ENCODE data around the gene ZNF543. TPM values are rescaled to one million over a fixed set of nuclear protein-coding genes. Genes with fewer than 3 reads are reported as not detected.

Gene ZNF543
- total and polyA plus RNA-seq, 2 of the 4 experiments (the other 2 are of a cell fraction), result 1.8 to 9.0 TPM

GRCh38 chr19:57314146-57314545, 6.1 kb upstream of the ZNF543 start:
- intact Hi-C loops (cut with micrococcal nuclease) (no loop called here), in situ Hi-C loops (cut with MboI; ENCODE audit: low sequenced_read_pairs) (no loop called here), dilution Hi-C loops (cut with HindIII; ENCODE audit: low sequenced_read_pairs, unreplicated experiment) (no loop called here)
- no peak overlapping the region for H3K14ac ChIP-seq (replicated peaks; ENCODE audit: low read depth, low read length)
- no peaks in the 10 kb centered on the region for H3K9me1 ChIP-seq (ENCODE audit: insufficient read depth, low read length)
- H3K23ac ChIP-seq (ENCODE audit: low read depth, low read length), result no peak overlapping the region
- no peak overlapping the region for H2AFZ ChIP-seq (replicated peaks; ENCODE audit: low read length, poor library complexity)
- H2BK20ac ChIP-seq (ENCODE audit: low read depth, low read length), result no peak overlapping the region
- no peaks in the 10 kb centered on the region; the same call in 1 of the 2 replicates for H3K4me1 ChIP-seq (ENCODE audit: control insufficient read depth, insufficient read depth, low read length)
- H4K8ac ChIP-seq (ENCODE audit: low read depth in 2 of 2, low read length in 2 of 2), result no peak overlapping the region
- no peak overlapping the region for H2BK15ac ChIP-seq (ENCODE audit: low read depth, low read length)
- TF ChIP-seq SMC3 (IDR thresholded peaks at IDR 0.05; ENCODE audit: low read depth, low read length) (no peak), BHLHE40 (IDR thresholded peaks at IDR 0.05; ENCODE audit: low read depth, low read length) (no peak), CEBPB (IDR thresholded peaks at IDR 0.05; ENCODE audit: low read depth, low read length) (peak; percentile 16; the same call in 1 of the 2 replicates)
- no peak overlapping the region for H2BK120ac ChIP-seq (ENCODE audit: low read depth, low read length)
- H3K36me3 ChIP-seq (ENCODE audit: control insufficient read depth, insufficient read depth, low read length), result no peaks in the 10 kb centered on the region
- no peak overlapping the region for H3K18ac ChIP-seq (ENCODE audit: low read depth, low read length)
- H4K91ac ChIP-seq (ENCODE audit: insufficient read depth, low read depth, low read length), result no peak overlapping the region
- ATAC-seq (ENCODE audit: low read depth), result no peak
- no peak overlapping the region for H3K9ac ChIP-seq (ENCODE audit: low read depth, low read length)
- H4K5ac ChIP-seq (ENCODE audit: low read depth, low read length), result no peak overlapping the region
- no peaks in the 10 kb centered on the region for H3K79me1 ChIP-seq (ENCODE audit: low read depth in 1 of 2, low read length in 2 of 2)
- H4K20me1 ChIP-seq (ENCODE audit: insufficient read depth, low read length), result no peaks in the 10 kb centered on the region
- no peak overlapping the region for H2AK9ac ChIP-seq (replicated peaks; ENCODE audit: low read depth, low read length, poor library complexity)
- no TSS peak for BruUV-seq (replicated peaks)
- POLR2A ChIA-PET (ENCODE audit: unreplicated experiment), result no interaction called here
- H3K4me3 ChIP-seq (ENCODE audit: insufficient read depth, low read depth, low read length), result no peak overlapping the region
- no peak overlapping the region for H2AK5ac ChIP-seq (ENCODE audit: low read depth, low read length)
- H3K4ac ChIP-seq (ENCODE audit: low read depth, low read length), result no peak overlapping the region
- no CpG with 5 or more reads among the region's 4 CpGs for WGBS, 2 experiments (ENCODE audit: extremely low coverage in 2 of 2, insufficient read length in 1 of 2)
- no peak overlapping the region for H3K56ac ChIP-seq (ENCODE audit: extremely low read depth, insufficient read depth, low read length)
- CTCF ChIA-PET, result no interaction called here
- H3K4me2 ChIP-seq (ENCODE audit: low read depth, low read length), result no peak overlapping the region
- no peak overlapping the region for H2BK5ac ChIP-seq (ENCODE audit: low read depth, low read length, poor library complexity, severe bottlenecking)
- H3K9me3 ChIP-seq (ENCODE audit: control insufficient read depth, insufficient read depth, low read length), result no peaks in the 10 kb centered on the region
- no peak overlapping the region for H3K27ac ChIP-seq (ENCODE audit: insufficient read depth, low read length)
- peaks cover 12% of the 10 kb centered on the region for H3K27me3 ChIP-seq (ENCODE audit: control insufficient read depth, insufficient read depth, low read length)
- DNase-seq, result no peak
